ENCODE measurements around the gene EME1. TPM values are rescaled to one million over a fixed set of nuclear protein-coding genes. Genes with fewer than 3 reads are reported as not detected.

EME1 gene
- total RNA-seq, 6 donors from 2014 or later = 0.30 to 12.1 (median 1.2) TPM; not detected in 2

GRCh38 chr17:50371526-50371925, 1.5 kb upstream of the EME1 start:
- 89 to 98% methylated on average over 2 of the region's 2 CpGs for WGBS, 2 donors
- Histone ChIP-seq H3K9me3 (no peaks in the 10 kb centered on the region), H3K36me3 (peaks cover 18 to 44% (median 34%) of the 10 kb centered on the region in 4 donors), H3K27ac (no peak overlapping the region), H3K27me3 (no peaks in the 10 kb centered on the region), H3K4me1 (peaks cover 12 to 24% (median 16%) of the 10 kb centered on the region in 4 donors), H3K4me3 (no peak overlapping the region)
- TF ChIP-seq CTCF (IDR thresholded peaks at IDR 0.05) (no peak), POLR2AphosphoS5 (IDR thresholded peaks at IDR 0.05) (no peak), EP300 (IDR thresholded peaks at IDR 0.05) (no peak), POLR2A (IDR thresholded peaks at IDR 0.05) (no peak)
- DNase-seq (no peak), ATAC-seq (ENCODE audit: low FRiP score in 2 of 2) (no peak)

GRCh38 chr17:50372222-50372757, 739 bp upstream of the EME1 start:
- Histone ChIP-seq H3K27ac (peak overlapping the region; percentile 93 to 95 (median 94)), H3K27me3 (no peaks in the 10 kb centered on the region), H3K9me3 (no peaks in the 10 kb centered on the region), H3K36me3 (peaks cover 18 to 37% (median 26%) of the 10 kb centered on the region in 4 donors), H3K4me1 (peaks cover 12 to 24% (median 16%) of the 10 kb centered on the region in 4 donors), H3K4me3 (peak overlapping the region; percentile 62 to 87 (median 70))
- ATAC-seq (ENCODE audit: low FRiP score in 2 of 2) (no peak), DNase-seq (no peak)
- TF ChIP-seq CTCF (IDR thresholded peaks at IDR 0.05) (no peak), EP300 (IDR thresholded peaks at IDR 0.05) (no peak), POLR2A (IDR thresholded peaks at IDR 0.05) (no peak), POLR2AphosphoS5 (IDR thresholded peaks at IDR 0.05) (no peak)
- WGBS, 2 donors = 23 to 28% methylated on average over 14 of the region's 14 CpGs

- ATAC-seq (ENCODE audit: low FRiP score in 2 of 2) (no peak), DNase-seq (no peak)
- Histone ChIP-seq H3K36me3 (peaks cover 8 to 22% (median 15%) of the 10 kb centered on the region in 4 donors), H3K27me3 (no peaks in the 10 kb centered on the region), H3K4me3 (peak overlapping the region in 2 of 4 donors; percentile 64 to 87), H3K4me1 (peaks cover 12 to 24% (median 16%) of the 10 kb centered on the region in 4 donors), H3K27ac (no peak overlapping the region), H3K9me3 (no peaks in the 10 kb centered on the region)
- WGBS, 2 donors = 84 to 92% methylated on average over 2 of the region's 2 CpGs
- TF ChIP-seq POLR2AphosphoS5 (IDR thresholded peaks at IDR 0.05) (no peak), EP300 (IDR thresholded peaks at IDR 0.05) (no peak), CTCF (IDR thresholded peaks at IDR 0.05) (no peak), POLR2A (IDR thresholded peaks at IDR 0.05) (no peak)
Measured at GRCh38 chr17:50373705-50374104, 676 bp downstream of the EME1 start.

- 72 to 73% methylated on average over 5 of the region's 5 CpGs for WGBS, 2 donors
- Histone ChIP-seq H3K9me3 (no peaks in the 10 kb centered on the region), H3K27ac (no peak overlapping the region), H3K27me3 (no peaks in the 10 kb centered on the region), H3K4me1 (peaks cover 12 to 22% (median 16%) of the 10 kb centered on the region in 4 donors), H3K4me3 (no peak overlapping the region), H3K36me3 (peaks cover 2 to 11% (median 8%) of the 10 kb centered on the region in 4 donors)
- DNase-seq (no peak), ATAC-seq (ENCODE audit: low FRiP score in 2 of 2) (no peak)
- TF ChIP-seq CTCF (IDR thresholded peaks at IDR 0.05) (no peak), POLR2AphosphoS5 (IDR thresholded peaks at IDR 0.05) (no peak), EP300 (IDR thresholded peaks at IDR 0.05) (no peak), POLR2A (IDR thresholded peaks at IDR 0.05) (no peak)
Measured at GRCh38 chr17:50375858-50376538, 3.0 kb downstream of the EME1 start.

Data from upper lobe of left lung (tissue), 6 donors.